H1 (cell line): Measurements from ENCODE around the gene RTP2. TPM values are rescaled to one million over a fixed set of nuclear protein-coding genes. Genes with fewer than 3 reads are reported as not detected.

Experiments
- JUN ChIP-seq: IDR thresholded peaks from 2 replicates; pipeline ENCODE4 v1.6.1; 2011; ENCODE audit warnings: low read depth, mild to moderate bottlenecking, improper control_type of control experiment, low read length
- RNF2 ChIP-seq: fragments of 200-900, 300-1000 bp; sonication (generic); IDR thresholded peaks from 2 replicates; pipeline ENCODE4 v1.7.1; 2016; ENCODE audit warnings: borderline replicate concordance, low read depth, mild to moderate bottlenecking, antibody characterized with exemption, low read length; ENCODE audit not compliant: poor library complexity, severe bottlenecking; ENCODE audit errors: missing control alignments
- polyA plus RNA-seq, 7 experiments: library from polyadenylated mRNA; depleted of rRNA in 3 of 7; stranded (reverse) in 5 of 7; unstranded in 2 of 7; fragments of >200 nt in 5 of 7; fragments of 200-250 nt in 2 of 7; gene quantifications; 1 replicate in 5 of 7; 2 replicates in 1 of 7; 4 replicates in 1 of 7; pipeline versions ENCODE4 v1.2.1 to v1.2.3, GENCODE V29; 2011 to 2013; ENCODE audit warnings: missing spikeins in 2 of 7, mixed read lengths in 2 of 7
- total RNA-seq: library from RNA; stranded (reverse); fragmentation: NEBNext Ultra II Directional; extraction: Animal tissue kit (Norgen Biotek cat#: 25700); gene quantifications from 2 replicates; pipeline ENCODE4 v1.2.1, GENCODE V29; 2021
- TF ChIP-seq, protein P1 (sequence below): fragments of 300-600 bp; sonication (generic); IDR thresholded peaks from 2 replicates; pipeline ENCODE4 v1.7.1; 2012; ENCODE audit warnings: low read length, moderate library complexity, mild to moderate bottlenecking, inconsistent platforms; ENCODE audit not compliant: insufficient replicate concordance

Gene RTP2
- total and polyA plus RNA-seq, 2 of the 8 experiments (the other 6 are each of a cell fraction or from before 2014, with no cell fraction given), result not detected

DNA sequence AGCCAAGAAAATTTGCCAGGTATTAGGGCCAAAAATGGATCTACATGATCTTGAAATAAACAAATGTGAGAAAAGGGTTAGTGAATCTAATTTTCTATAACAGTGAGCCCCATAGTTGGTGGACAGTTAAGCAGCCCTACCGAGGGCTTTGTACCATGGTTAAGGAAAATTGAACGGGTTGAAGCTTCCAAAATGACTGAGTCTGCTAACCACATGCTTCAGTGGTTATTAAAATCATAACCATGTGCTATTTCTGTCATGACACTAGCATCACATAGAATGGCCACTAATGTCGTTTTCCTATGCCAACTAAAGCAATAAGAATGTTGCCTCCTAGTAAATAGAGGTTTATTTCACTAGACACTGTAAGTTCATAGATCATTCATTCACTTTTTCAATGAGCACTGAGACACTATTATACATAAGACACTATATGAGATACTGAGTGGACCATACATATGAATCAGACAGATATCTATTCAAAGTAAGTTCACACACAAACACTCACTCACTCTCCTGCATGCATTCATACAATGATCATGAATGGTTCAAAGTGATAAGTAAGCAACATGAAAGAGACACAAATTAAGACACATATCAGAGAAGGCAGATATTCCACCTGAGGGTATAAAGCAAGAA lies 36.5 kb downstream of the RTP2 start (continued):
- TF ChIP-seq, protein P1, sequence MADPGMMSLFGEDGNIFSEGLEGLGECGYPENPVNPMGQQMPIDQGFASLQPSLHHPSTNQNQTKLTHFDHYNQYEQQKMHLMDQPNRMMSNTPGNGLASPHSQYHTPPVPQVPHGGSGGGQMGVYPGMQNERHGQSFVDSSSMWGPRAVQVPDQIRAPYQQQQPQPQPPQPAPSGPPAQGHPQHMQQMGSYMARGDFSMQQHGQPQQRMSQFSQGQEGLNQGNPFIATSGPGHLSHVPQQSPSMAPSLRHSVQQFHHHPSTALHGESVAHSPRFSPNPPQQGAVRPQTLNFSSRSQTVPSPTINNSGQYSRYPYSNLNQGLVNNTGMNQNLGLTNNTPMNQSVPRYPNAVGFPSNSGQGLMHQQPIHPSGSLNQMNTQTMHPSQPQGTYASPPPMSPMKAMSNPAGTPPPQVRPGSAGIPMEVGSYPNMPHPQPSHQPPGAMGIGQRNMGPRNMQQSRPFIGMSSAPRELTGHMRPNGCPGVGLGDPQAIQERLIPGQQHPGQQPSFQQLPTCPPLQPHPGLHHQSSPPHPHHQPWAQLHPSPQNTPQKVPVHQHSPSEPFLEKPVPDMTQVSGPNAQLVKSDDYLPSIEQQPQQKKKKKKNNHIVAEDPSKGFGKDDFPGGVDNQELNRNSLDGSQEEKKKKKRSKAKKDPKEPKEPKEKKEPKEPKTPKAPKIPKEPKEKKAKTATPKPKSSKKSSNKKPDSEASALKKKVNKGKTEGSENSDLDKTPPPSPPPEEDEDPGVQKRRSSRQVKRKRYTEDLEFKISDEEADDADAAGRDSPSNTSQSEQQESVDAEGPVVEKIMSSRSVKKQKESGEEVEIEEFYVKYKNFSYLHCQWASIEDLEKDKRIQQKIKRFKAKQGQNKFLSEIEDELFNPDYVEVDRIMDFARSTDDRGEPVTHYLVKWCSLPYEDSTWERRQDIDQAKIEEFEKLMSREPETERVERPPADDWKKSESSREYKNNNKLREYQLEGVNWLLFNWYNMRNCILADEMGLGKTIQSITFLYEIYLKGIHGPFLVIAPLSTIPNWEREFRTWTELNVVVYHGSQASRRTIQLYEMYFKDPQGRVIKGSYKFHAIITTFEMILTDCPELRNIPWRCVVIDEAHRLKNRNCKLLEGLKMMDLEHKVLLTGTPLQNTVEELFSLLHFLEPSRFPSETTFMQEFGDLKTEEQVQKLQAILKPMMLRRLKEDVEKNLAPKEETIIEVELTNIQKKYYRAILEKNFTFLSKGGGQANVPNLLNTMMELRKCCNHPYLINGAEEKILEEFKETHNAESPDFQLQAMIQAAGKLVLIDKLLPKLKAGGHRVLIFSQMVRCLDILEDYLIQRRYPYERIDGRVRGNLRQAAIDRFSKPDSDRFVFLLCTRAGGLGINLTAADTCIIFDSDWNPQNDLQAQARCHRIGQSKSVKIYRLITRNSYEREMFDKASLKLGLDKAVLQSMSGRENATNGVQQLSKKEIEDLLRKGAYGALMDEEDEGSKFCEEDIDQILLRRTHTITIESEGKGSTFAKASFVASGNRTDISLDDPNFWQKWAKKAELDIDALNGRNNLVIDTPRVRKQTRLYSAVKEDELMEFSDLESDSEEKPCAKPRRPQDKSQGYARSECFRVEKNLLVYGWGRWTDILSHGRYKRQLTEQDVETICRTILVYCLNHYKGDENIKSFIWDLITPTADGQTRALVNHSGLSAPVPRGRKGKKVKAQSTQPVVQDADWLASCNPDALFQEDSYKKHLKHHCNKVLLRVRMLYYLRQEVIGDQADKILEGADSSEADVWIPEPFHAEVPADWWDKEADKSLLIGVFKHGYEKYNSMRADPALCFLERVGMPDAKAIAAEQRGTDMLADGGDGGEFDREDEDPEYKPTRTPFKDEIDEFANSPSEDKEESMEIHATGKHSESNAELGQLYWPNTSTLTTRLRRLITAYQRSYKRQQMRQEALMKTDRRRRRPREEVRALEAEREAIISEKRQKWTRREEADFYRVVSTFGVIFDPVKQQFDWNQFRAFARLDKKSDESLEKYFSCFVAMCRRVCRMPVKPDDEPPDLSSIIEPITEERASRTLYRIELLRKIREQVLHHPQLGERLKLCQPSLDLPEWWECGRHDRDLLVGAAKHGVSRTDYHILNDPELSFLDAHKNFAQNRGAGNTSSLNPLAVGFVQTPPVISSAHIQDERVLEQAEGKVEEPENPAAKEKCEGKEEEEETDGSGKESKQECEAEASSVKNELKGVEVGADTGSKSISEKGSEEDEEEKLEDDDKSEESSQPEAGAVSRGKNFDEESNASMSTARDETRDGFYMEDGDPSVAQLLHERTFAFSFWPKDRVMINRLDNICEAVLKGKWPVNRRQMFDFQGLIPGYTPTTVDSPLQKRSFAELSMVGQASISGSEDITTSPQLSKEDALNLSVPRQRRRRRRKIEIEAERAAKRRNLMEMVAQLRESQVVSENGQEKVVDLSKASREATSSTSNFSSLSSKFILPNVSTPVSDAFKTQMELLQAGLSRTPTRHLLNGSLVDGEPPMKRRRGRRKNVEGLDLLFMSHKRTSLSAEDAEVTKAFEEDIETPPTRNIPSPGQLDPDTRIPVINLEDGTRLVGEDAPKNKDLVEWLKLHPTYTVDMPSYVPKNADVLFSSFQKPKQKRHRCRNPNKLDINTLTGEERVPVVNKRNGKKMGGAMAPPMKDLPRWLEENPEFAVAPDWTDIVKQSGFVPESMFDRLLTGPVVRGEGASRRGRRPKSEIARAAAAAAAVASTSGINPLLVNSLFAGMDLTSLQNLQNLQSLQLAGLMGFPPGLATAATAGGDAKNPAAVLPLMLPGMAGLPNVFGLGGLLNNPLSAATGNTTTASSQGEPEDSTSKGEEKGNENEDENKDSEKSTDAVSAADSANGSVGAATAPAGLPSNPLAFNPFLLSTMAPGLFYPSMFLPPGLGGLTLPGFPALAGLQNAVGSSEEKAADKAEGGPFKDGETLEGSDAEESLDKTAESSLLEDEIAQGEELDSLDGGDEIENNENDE, result no peak
- TF ChIP-seq RNF2 (no peak), JUN (no peak)
